GM19351 (cell line): Measurements from ENCODE around the gene DAAM2.

ENCODE experiments used
- ATAC-seq: cut with Tn5 transposase; IDR thresholded peaks from one replicate; pipeline ENCODE4 v1.9.1; 2021; ENCODE audit warnings: mild to moderate bottlenecking, moderate library complexity; ENCODE audit not compliant: unreplicated experiment

The DAAM2 gene

DNA sequence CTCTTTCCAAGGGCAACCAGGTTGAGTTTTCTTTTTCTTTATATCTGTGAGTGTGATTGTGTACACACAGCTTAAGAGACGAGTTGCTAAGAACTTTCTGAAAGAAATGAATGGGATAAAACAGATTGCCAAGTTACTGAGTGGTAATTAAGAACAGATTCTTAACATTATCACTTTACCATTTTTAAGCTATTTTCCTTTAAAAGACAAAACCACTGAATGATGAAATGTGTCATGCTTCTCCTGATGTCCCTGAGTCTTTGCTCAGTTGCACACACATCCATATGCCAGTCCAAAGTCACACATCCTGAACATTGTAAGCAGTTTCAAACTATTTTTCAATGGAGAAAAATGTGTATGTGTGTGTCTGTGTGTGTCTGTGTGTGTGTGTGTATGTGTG, 5.5 kb upstream of the DAAM2 start:
- no peak for ATAC-seq

GRCh38 chr6:39787322-39787721, 4.9 kb upstream of the DAAM2 start:
- no peak for ATAC-seq

- no peak for ATAC-seq
These were observed 1.4 kb upstream of the DAAM2 start for GRCh38 chr6:39790772-39791171.

DNA sequence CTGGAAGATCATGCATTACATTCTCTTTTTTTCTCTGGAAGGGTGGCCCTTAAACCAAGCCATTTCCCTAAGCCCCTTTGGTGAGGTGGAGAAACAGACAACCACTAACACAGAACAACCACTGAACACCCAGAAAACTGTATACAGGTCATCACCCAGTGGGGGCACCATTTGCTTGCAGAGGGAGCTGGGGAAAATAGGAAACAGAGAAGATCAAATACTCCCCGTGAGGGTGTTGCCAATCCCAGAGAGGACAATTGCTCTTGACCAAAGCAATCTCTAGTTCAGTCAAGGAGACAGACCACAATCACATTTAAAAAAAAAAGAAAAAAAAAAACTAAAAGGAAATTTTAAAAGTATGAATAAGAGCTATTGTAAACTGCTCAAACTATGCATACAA, 865 bp upstream of the DAAM2 start:
- no peak for ATAC-seq

GRCh38 chr6:39792540-39793450, 619 bp downstream of the DAAM2 start:
- ATAC-seq, result no peak

DNA sequence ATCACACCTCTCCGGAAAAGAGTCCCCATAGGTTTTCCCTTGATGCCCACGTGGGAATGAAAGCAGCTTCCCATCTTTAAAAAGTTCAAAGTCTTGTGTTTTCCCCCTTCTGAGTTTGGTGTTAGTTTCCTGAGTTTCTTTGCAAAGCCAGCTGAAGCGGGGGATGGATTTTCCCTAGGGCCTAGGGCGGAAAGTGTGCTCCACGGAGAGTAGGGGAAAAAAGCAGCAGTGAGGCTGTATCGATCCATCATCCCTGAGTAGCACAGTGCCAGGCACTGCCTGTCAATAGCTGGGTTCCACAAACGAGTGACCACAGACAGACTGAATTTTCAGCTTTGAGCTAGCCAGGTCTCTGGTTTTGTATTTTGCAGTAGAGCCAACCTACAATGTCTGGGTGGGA, 1.3 kb downstream of the DAAM2 start:
- no peak for ATAC-seq

DNA sequence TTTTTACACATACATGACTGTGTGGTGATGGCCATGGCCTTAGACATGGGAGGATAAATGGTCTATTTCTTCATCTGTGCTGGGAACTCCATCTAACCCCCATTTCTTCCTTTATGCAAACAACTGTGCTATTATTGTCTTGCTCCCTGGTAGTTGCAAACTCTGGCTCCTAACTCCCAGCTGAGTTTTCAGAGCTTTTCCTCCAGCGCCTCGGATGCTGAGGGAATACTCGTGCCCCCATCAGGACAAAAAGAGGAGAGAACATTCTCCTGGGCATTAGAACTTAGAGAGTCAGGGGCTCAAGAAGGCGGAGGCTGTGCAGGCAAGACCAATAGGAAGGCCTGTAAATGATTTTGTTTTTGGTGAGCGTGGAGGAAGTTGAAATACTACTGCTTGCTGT, 2.1 kb downstream of the DAAM2 start:
- no peak for ATAC-seq

DNA sequence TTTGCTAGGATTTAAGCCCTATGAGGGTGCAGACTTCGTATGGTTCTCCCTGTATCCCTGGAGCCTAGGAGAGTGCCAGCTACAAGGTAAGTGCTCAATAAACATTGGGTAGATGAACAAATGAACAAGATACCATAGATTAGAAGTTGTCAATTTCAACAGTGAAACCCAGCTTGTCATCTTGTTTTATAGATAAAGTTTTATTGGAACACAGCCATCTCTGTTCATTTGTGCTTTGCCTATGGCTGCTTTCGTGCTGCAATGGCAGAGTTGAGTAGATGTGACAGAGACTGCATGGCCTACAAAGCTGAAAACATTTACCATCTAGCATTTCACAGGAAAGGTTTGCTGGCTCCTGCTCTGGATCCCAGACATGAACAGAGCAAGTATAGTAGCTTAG, 5.6 kb downstream of the DAAM2 start:
- ATAC-seq, result no peak

GRCh38 chr6:39800034-39801032, 8.2 kb downstream of the DAAM2 start:
- ATAC-seq, result no peak

DNA sequence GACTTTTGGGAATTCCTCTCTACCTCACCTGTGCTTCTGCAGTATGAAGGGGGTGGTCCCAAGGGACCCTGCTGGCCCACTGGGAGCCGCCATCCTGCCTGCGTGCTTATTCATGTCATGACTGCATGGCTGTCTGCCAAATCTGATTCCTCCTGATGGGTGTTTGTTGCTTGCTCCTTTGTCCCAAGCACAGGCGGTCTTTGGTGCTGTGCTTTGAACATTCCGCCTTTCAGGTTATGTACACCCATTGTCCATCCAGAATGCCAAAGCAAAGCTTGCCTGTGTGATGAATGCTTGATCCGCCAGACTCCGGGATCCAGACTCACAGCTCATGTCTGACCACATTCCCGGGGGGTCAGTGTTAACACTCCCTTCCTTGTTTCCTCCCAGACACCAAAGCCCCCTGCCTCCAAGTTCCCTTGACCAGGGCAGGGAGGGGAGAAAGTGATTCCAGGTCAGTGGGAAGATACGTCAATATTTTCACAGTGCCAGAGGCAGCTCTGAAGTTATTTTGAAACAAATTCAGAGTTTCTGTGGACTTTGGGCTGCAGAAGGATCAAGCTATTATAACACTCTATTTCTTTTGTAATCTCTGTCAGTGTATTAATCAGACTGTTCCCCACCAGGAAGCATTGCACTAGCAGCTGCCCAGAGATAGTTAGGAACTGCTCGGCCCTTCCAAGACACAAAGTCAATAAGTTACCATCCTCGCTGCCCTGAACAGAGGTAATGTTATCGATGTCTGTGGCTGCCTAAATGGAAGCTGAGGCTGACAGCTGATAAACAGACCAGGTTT, 9.5 kb downstream of the DAAM2 start:
- no peak for ATAC-seq

- no peak for ATAC-seq
These were observed 11.7 kb downstream of the DAAM2 start for GRCh38 chr6:39803872-39804271.

- no peak for ATAC-seq
These were observed 12.4 kb downstream of the DAAM2 start for GRCh38 chr6:39804466-39805065.

DNA sequence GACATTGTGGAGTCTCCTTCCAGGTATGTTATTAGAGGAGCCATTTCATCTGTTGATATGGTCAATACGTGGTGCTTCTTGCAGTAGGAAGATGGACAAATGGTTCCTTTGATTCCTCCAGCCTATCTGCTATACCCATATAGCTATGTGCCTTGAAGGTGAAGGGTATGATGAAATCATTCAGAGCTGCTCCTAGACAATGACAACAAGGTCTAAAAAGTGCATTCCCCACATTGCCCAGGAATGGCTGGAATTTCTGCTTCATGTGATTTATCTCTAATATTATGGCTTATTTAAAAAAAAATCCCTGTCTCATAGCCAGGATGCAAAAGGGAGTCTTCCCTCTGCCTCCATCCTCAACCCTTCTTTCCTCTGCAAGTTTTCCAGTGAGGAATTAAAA, 14.1 kb downstream of the DAAM2 start:
- no peak for ATAC-seq

DNA sequence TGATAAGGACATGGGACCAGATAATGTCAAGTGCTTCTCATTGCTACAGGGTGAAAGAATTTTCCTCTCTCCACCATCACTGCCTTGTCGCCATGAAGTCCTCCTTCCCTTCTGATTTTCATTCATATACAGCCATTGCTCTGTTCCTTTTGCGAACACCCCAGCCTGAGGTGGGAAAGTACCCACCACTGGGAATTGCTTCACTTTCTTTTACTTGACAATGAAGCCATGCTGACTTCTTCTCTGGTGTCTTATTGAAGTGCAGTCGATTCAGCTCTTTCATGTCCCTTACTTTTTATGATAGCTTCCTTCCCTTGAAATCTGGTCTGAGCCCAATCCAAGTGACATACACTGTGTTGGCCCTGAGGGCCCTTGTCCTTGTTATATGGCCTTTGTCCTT, 16.2 kb downstream of the DAAM2 start:
- no peak for ATAC-seq

DNA sequence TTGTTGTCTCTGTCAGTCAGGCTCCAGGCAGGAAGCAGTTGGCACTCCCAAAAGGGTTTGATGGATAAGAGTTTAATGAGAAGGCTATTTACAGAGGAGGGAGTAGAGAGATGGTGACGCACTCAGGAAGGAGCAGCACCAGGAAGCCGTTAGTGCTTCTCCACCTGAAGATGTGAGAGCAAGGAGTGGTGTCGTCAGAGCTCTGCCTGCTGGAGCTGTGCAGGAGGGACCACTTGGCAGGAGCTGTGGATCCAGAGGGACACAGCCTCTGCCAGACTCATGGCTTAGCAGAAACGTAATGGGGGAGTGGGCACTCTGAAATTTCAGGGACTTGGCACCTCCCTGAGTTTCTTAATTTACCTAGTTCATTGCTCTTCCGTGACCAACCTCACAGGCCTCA, 16.8 kb downstream of the DAAM2 start:
- ATAC-seq, result no peak

DNA sequence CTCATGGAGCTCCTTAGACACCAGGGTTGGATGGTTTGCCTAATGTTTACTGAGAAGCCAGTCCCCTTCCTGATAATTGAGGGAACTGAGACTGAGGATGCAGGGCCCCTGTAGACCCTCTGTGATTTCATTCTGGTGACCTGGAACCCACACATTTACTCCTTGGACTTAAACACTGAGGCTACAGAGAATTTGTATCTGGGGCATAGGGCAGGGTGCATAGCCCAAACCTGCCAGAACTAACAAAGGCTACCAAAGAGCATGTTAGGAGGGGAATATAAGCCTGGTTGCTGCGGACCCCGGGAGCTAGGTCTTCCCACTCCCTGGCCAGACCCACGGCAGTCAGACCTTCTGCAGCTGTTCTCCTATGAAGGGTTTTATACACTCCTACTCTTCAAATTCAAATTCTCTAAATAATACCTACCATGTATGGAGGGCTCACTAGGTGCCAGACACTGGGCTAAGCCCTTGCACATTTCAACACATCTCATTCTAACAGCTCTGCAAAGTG, 19.7 kb downstream of the DAAM2 start:
- ATAC-seq, result no peak

GRCh38 chr6:39812496-39812852, 20.3 kb downstream of the DAAM2 start:
- no peak for ATAC-seq

DNA sequence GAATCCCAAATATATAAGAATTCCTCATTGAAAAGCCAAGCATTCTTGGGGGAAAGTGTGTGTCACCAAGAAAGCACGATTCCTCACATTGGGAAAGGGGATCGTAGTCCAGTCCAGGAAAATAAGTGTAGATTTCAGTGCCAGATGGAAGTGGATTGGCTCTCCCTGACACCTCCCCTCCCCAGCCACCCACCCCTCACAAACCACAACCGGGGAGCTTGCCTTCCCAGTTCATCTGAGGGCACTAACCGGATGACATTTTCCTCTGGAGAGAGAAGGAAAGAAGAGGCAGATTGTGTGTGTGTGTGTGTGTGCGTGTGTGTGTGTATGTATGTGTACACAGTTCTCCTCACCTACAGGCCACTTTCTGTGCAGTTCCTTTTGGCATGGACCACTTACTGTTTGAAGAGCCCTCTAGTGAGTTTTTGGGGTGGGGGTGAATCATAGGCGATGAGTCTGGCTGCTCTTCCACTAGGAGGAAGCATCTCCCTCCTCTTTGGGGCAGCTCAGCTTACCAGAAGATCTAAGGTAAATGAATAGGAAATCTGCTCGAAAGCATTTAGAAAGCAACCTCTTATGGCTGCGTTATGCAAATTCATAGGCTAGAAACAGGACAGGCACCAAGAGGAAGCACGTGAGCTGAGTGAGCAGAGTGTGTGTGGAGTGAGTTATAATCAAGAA, 20.8 kb downstream of the DAAM2 start:
- peak; percentile 71 for ATAC-seq

DNA sequence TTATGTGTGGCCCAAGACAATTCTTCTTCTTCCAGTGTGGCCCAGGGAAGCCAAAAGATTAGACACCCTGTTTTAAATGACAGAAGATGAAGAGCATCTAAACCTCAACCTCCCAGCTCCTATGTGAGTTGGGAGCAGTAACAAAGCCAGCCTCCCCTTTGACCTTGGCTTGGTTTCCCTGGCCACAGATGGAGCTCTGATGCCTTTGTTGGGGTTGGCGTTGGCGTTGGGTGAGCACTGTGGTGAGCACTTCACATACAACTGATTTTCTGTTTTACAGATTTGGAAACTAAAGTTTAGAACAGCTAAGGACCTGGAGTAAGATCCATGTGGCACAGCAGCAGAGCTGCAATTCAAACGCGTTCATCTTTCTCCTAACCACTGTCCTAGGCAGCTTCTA, 22.1 kb downstream of the DAAM2 start:
- ATAC-seq, result no peak

DNA sequence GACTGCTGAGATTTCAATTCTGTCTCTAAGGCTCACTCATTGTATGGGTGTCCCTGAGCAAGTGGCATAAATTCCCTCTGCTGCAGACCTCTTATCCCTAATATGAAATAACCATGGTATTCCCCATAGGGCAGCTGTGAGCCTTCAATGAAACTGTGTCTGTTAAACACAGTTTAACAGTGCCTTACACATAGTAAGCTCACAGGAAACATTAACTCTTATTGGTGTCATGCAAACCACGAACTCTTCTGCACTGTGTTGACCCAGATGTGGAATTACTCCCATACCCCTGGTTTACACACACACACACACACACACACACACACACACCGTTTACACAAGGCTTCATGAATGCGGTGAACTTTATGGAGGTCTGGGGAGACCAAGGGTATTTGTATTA, 23.2 kb downstream of the DAAM2 start:
- ATAC-seq, result no peak
